ENCODE data around the gene DHRS7. TPM values are rescaled to one million over a fixed set of nuclear protein-coding genes. Genes with fewer than 3 reads are reported as not detected.

DHRS7 gene
- total and polyA plus RNA-seq, 9 of the 15 experiments (the other 6 are each of a cell fraction or from before 2014, with no cell fraction given) = 10.2 to 20.1 (median 15.7) TPM

DNA sequence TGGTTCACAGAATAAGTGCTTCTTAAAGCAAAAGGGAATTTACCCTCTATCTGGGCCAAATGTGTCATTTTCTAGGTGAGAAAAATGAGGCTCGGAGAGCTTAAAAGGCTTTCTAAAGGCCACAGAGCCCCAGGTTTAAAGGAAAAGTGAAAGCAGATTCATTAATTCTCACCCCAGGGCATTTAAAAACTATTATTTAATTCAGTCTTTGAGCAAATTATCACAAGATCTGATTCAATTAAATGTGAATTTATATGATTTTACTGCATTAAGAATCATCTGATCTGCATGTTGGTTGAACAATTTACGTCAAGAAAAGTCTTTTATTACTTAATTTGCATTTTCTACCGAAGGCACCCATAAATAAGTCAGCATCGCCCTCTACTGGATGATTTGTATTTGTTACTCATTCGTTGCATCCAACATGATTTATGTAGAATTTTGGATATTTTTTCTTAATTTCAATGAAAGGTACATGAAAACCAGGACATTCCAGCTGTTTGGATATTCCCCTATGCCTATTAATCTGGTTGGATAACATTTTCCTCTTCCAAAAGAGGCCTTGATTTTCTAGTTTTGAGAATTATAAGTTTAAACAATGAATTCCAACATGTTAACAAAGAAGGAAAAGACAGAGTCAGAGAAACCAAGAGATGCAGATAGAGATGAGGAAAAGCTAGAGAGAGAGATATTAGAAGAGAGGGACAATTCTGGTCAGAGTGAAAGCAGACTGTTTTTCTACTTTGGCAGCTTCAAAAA, 19.1 kb upstream of the DHRS7 start (continued):
- TF ChIP-seq, protein P1, sequence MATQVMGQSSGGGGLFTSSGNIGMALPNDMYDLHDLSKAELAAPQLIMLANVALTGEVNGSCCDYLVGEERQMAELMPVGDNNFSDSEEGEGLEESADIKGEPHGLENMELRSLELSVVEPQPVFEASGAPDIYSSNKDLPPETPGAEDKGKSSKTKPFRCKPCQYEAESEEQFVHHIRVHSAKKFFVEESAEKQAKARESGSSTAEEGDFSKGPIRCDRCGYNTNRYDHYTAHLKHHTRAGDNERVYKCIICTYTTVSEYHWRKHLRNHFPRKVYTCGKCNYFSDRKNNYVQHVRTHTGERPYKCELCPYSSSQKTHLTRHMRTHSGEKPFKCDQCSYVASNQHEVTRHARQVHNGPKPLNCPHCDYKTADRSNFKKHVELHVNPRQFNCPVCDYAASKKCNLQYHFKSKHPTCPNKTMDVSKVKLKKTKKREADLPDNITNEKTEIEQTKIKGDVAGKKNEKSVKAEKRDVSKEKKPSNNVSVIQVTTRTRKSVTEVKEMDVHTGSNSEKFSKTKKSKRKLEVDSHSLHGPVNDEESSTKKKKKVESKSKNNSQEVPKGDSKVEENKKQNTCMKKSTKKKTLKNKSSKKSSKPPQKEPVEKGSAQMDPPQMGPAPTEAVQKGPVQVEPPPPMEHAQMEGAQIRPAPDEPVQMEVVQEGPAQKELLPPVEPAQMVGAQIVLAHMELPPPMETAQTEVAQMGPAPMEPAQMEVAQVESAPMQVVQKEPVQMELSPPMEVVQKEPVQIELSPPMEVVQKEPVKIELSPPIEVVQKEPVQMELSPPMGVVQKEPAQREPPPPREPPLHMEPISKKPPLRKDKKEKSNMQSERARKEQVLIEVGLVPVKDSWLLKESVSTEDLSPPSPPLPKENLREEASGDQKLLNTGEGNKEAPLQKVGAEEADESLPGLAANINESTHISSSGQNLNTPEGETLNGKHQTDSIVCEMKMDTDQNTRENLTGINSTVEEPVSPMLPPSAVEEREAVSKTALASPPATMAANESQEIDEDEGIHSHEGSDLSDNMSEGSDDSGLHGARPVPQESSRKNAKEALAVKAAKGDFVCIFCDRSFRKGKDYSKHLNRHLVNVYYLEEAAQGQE (IDR thresholded peaks at IDR 0.05; ENCODE audit: borderline replicate concordance) = peak; percentile 63; the same call in 1 of the 2 replicates
- TF ChIP-seq, protein P1 (CRISPR knock-in tag; IDR thresholded peaks at IDR 0.05; ENCODE audit: low read depth) = no peak
- no peak for TF ChIP-seq BMI1 (IDR thresholded peaks at IDR 0.05; ENCODE audit: low read length)
- TF ChIP-seq RAD21 (CRISPR knock-in tag; conservative IDR thresholded peaks at IDR 0.05 in 1 of 2, IDR thresholded peaks at IDR 0.05 in 1 of 2) = peak; percentile 83 to 88
- peak; percentile 57 for TF ChIP-seq SMC3 (conservative IDR thresholded peaks at IDR 0.05; ENCODE audit: insufficient read depth, low read depth, low read length)
